ENCODE measurements around the gene PCYT2. TPM values are rescaled to one million over a fixed set of nuclear protein-coding genes. Genes with fewer than 3 reads are reported as not detected.

PCYT2 gene
- total RNA-seq, 2 donors from 2014 or later: 23.3 to 26.1 TPM

DNA sequence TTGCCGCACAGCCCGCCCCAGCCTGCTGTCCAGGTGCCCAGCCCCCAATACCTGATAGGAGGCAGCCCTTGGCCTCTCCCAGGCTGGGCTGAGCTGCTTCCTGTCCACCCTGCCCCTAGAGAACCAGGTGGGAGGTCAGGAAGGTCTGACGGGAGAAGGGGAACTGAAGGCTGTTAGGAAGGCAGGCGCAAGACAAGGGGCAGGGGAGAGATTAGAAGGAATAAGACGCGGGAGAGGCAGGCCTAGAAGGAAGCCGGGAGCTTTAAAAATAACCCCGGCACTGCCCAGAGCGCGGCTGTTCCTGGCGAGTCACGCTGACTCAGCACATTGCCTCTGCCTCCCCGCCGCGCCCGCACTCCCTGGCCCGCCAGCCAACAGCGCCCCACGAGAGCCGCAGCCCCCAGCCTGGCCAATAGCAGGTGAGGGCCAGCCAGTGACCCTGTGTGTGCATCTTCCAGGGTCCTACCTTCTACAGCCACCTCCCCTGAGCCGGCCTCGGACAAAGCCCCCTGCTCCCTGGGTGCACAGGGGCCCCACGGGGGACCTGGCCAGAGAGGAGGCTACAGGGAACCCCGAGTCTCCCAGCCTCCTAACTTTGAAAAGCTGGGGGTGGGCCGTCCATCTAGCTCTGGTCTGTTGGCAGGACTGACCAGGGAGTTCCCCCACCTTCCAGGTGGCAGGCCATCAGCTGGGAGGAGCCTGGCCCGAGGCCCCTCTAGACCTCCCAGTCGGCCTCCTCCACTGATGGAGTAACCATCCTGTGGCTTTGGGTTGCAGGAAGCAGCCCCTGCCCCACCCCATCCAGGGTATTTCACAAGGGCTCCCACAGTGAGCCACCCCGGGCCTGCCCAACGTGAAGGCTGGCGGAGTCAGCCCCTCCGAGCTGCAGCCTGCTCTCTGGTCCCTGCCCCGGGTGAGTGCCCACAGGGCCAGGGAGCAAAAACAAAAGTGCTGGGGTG lies 12.4 kb upstream of the PCYT2 start:
- Histone ChIP-seq H3K27me3 (no peaks in the 10 kb centered on the region), H3K36me3 (peaks cover 27% of the 10 kb centered on the region), H3K9me3 (no peaks in the 10 kb centered on the region), H3K4me1 (peaks cover 0 to 78% of the 10 kb centered on the region in 2 donors), H3K4me3 (peak overlapping the region; percentile 13 to 38), H3K27ac (peak overlapping the region; percentile 47 to 76)
- TF ChIP-seq, protein P1, sequence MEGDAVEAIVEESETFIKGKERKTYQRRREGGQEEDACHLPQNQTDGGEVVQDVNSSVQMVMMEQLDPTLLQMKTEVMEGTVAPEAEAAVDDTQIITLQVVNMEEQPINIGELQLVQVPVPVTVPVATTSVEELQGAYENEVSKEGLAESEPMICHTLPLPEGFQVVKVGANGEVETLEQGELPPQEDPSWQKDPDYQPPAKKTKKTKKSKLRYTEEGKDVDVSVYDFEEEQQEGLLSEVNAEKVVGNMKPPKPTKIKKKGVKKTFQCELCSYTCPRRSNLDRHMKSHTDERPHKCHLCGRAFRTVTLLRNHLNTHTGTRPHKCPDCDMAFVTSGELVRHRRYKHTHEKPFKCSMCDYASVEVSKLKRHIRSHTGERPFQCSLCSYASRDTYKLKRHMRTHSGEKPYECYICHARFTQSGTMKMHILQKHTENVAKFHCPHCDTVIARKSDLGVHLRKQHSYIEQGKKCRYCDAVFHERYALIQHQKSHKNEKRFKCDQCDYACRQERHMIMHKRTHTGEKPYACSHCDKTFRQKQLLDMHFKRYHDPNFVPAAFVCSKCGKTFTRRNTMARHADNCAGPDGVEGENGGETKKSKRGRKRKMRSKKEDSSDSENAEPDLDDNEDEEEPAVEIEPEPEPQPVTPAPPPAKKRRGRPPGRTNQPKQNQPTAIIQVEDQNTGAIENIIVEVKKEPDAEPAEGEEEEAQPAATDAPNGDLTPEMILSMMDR (IDR thresholded peaks at IDR 0.05): no peak
- DNase-seq (ENCODE audit: low spot score): peak; percentile 70

DNA sequence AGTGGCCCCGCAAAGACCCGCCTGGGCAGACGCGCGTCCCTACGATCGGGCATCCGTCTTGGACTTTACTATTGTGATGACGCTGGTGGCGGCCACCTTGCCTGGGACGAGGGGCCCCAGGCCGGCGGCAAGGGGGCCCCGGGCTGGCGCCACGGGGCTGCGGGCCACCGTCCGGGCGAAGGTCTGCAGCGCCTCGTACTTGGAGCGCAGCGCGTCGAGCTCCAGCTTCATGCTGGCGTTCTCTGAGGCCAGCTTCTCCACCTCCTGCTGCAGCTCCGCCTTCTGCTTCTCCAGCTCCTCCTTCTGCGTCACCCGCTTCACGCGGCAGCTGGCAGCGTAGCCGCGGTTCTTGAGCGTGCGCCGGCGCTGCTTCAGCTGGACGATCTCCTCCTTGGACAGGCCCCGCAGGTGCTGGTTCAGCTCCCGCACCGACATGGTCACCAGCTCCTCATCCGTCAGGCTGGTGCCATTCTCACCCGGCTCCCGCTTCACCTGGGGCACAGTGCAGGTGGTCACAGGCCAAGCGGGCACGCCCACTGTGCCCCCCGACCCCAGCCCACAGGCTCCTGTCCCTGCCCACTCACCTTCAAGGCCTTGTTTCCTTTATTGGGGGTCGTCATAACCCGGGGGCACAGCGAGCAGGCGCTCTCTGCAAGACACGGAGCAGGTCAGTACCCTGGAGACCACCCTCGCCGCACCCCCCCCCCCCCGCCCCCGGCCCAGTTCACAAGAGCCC lies 11.5 kb upstream of the PCYT2 start:
- Histone ChIP-seq H3K27me3 (no peaks in the 10 kb centered on the region), H3K36me3 (peaks cover 27% of the 10 kb centered on the region), H3K4me3 (peak overlapping the region in 1 of 2 donors; percentile 38), H3K27ac (peak overlapping the region; percentile 47 to 76), H3K4me1 (peaks cover 0 to 75% of the 10 kb centered on the region in 2 donors), H3K9me3 (no peaks in the 10 kb centered on the region)
- no peak for DNase-seq (ENCODE audit: low spot score)
- TF ChIP-seq, protein P1 (IDR thresholded peaks at IDR 0.05): no peak

DNA sequence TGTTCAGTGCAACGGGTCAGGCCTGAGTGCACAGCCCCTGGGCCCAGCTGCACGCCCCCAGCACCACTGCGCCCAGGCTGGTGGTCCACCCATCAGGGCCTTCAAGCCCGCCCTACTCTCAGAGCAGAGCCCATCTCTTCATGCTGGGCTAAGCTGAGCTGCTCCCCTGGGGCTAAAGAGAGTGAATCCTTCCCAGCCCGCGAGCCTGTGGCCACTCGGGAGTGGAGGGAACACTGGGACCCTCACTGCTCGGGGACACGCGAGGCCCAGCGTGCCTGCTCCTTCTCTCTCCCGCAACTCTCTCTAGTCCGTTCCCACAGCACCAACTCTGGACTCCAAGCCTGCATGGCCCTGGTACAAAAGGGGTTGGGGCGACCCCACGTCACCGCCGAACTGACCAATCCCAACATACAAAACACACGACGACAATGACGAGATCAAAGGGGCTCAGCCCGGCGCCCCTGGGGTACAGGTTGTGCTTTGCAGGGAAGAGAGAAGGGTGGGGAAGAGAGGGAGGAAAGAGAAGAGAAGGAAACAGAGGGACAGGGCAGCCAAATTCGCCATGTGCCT lies 10.9 kb upstream of the PCYT2 start:
- no peak for DNase-seq (ENCODE audit: low spot score)
- H3K27ac ChIP-seq: no peak overlapping the region
- H3K4me3 ChIP-seq: no peak overlapping the region

DNA sequence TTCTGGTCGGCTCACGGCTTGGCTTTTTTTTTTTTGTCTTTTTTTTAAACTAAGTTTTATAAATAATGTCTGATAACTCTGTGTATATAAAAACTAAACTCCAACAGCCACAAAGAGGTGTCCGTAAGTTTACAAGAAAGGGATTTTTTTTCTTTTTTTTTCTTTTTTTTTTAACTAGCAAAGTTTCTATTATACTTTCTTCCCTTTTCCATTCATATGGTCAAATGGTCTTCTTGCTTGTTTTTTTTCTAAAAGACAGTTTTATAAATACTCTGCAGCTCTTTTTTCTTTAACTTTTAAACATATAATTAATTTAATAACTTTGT lies 10.3 kb upstream of the PCYT2 start:
- Histone ChIP-seq H3K9me3 (no peaks in the 10 kb centered on the region), H3K4me1 (peaks cover 0 to 86% of the 10 kb centered on the region in 2 donors), H3K4me3 (no peak overlapping the region)

More for the DNA sequence above, 10.9 kb upstream of the PCYT2 start:
- H3K36me3 ChIP-seq: peaks cover 27% of the 10 kb centered on the region
- H3K9me3 ChIP-seq: no peaks in the 10 kb centered on the region
- H3K27me3 ChIP-seq: no peaks in the 10 kb centered on the region
- TF ChIP-seq, protein P1 (IDR thresholded peaks at IDR 0.05): no peak
- peaks cover 0 to 80% of the 10 kb centered on the region in 2 donors for H3K4me1 ChIP-seq

More for the DNA sequence above, 10.3 kb upstream of the PCYT2 start:
- TF ChIP-seq, protein P1 (IDR thresholded peaks at IDR 0.05): no peak
- peaks cover 27% of the 10 kb centered on the region for H3K36me3 ChIP-seq
- no peak overlapping the region for H3K27ac ChIP-seq
- H3K27me3 ChIP-seq: no peaks in the 10 kb centered on the region
- DNase-seq (ENCODE audit: low spot score): no peak
